Non-pigmented ciliary epithelial cell (primary cell): ENCODE measurements around the gene UCN.

Source experiments
- DNase-seq: peaks from one replicate; pipeline ENCODE4 v3.0.0-alpha.2; 2010; ENCODE audit warnings: low read depth

Gene UCN

GRCh38 chr2:27261241-27261925 lies 46.9 kb downstream of the UCN start:
- DNase-seq = no peak

- no peak for DNase-seq
Measured at GRCh38 chr2:27258051-27258450, 50.2 kb downstream of the UCN start.
